Right atrium auricular region (tissue), 2 donors: ENCODE measurements around the gene FAM181B. TPM values are rescaled to one million over a fixed set of nuclear protein-coding genes. Genes with fewer than 3 reads are reported as not detected.

Experiments
- DNase-seq: peaks from one replicate; pipeline ENCODE4 v3.0.0-alpha.2; 2019; ENCODE audit warnings: low spot score
- H3K27ac ChIP-seq, 2 donors: fragments of 200-600 bp; sonication (generic); 1 replicate in 1 of 2; 2 replicates in 1 of 2; pipeline ENCODE4 v1.5.1; 2016 to 2019
- H3K27me3 ChIP-seq, 2 donors: fragments of 200-600 bp; sonication (generic); one replicate each; pipeline versions ENCODE4 v1.5.1 to v1.6.0; 2017 to 2019
- H3K36me3 ChIP-seq: fragments of 200-600 bp; sonication (generic); one replicate; pipeline ENCODE4 v1.5.1; 2016
- H3K4me1 ChIP-seq, 2 donors: fragments of 200-600 bp; sonication (generic); one replicate each; pipeline versions ENCODE4 v1.5.1 to v1.6.0; 2017 to 2019
- H3K4me3 ChIP-seq, 2 donors: fragments of 200-600 bp; sonication (generic); 1 replicate in 1 of 2; 2 replicates in 1 of 2; pipeline ENCODE4 v1.5.1; 2017 to 2019; ENCODE audit warnings: mild to moderate bottlenecking in 1 of 2, moderate library complexity in 1 of 2
- H3K9me3 ChIP-seq, 2 donors: fragments of 200-600 bp; sonication (generic); one replicate each; pipeline ENCODE4 v1.5.1; 2019
- CTCF ChIP-seq, 2 donors: fragments of 200-600 bp; sonication (generic); IDR thresholded peaks; one replicate each; pipeline ENCODE4 v1.5.1; 2019; ENCODE audit warnings: antibody characterized with exemption in 2 of 2
- total RNA-seq, 2 donors: library from RNA; depleted of rRNA; stranded (reverse); fragments of >200 nt; gene quantifications; one replicate each; pipeline ENCODE4 v1.1.0, GENCODE V29; 2016

FAM181B gene
- total RNA-seq, 2 donors from 2014 or later: 2.4 to 3.7 TPM

- Histone ChIP-seq H3K9me3 (no peaks in the 10 kb centered on the region), H3K27me3 (no peaks in the 10 kb centered on the region), H3K4me3 (no peak overlapping the region), H3K4me1 (peaks cover 0 to 13% of the 10 kb centered on the region in 2 donors), H3K27ac (no peak overlapping the region), H3K36me3 (no peaks in the 10 kb centered on the region)
- no peak for DNase-seq
- no peak for TF ChIP-seq CTCF (IDR thresholded peaks at IDR 0.05)
Measured at GRCh38 chr11:82757660-82758357, 24.1 kb upstream of the FAM181B start.

- Histone ChIP-seq H3K4me1 (peaks cover 0 to 13% of the 10 kb centered on the region in 2 donors), H3K27ac (no peak overlapping the region), H3K4me3 (no peak overlapping the region), H3K36me3 (no peaks in the 10 kb centered on the region), H3K27me3 (no peaks in the 10 kb centered on the region), H3K9me3 (no peaks in the 10 kb centered on the region)
- DNase-seq: no peak
- no peak for TF ChIP-seq CTCF (IDR thresholded peaks at IDR 0.05)
Measured at GRCh38 chr11:82756765-82757639, 23.3 kb upstream of the FAM181B start.

GRCh38 chr11:82754410-82754809, 20.7 kb upstream of the FAM181B start:
- H3K4me3 ChIP-seq: no peak overlapping the region
- no peak overlapping the region for H3K27ac ChIP-seq
- no peaks in the 10 kb centered on the region for H3K9me3 ChIP-seq
- H3K36me3 ChIP-seq: no peaks in the 10 kb centered on the region
- DNase-seq: no peak
- H3K4me1 ChIP-seq: peaks cover 0 to 13% of the 10 kb centered on the region in 2 donors
- no peak for TF ChIP-seq CTCF (IDR thresholded peaks at IDR 0.05)
- no peaks in the 10 kb centered on the region for H3K27me3 ChIP-seq

GRCh38 chr11:82753921-82754320, 20.3 kb upstream of the FAM181B start:
- no peak for TF ChIP-seq CTCF (IDR thresholded peaks at IDR 0.05)
- Histone ChIP-seq H3K27me3 (no peaks in the 10 kb centered on the region), H3K4me3 (no peak overlapping the region), H3K27ac (no peak overlapping the region), H3K4me1 (peaks cover 0 to 13% of the 10 kb centered on the region in 2 donors), H3K36me3 (no peaks in the 10 kb centered on the region), H3K9me3 (no peaks in the 10 kb centered on the region)
- DNase-seq: no peak

- Histone ChIP-seq H3K4me1 (peaks cover 0 to 9% of the 10 kb centered on the region in 2 donors), H3K4me3 (no peak overlapping the region), H3K27ac (no peak overlapping the region), H3K27me3 (no peaks in the 10 kb centered on the region), H3K36me3 (no peaks in the 10 kb centered on the region), H3K9me3 (no peaks in the 10 kb centered on the region)
- DNase-seq: no peak
- no peak for TF ChIP-seq CTCF (IDR thresholded peaks at IDR 0.05)
Measured at GRCh38 chr11:82752801-82753200, 19.1 kb upstream of the FAM181B start.
